ENCODE measurements around the gene DFFB.

DNA sequence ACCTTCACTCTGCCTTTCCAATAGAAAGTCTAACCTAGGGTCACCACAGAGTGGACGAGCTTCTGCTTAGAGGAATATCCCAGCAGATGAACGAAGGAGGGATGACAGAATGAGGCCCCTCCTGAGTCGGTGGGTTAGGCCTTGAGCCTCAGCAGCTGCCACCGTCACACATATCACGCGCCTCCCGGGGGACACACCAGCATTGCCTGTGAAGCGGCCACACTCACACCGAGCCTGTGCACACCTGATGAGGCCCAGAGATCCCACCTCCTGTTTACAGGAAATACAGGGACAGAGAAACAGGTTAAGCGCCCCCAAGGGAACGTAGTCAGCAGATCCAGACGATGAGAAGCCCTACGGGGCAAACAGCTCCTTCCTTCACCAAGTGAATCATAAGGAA is 35.8 kb upstream of the DFFB start:
- TF ChIP-seq CTCF (IDR thresholded peaks at IDR 0.05) = no peak
- no peak for TF ChIP-seq POLR2A (IDR thresholded peaks at IDR 0.05)
